Common myeloid progenitor, CD34-positive (primary cell): ENCODE results near the gene PRKX.
A peak's percentile ranks its signal among the peaks of the same experiment; 100 is the strongest.
"Not testable (repeated sequence)": the region's sequence is repeated elsewhere in the genome, so short reads cannot be mapped to it uniquely, and the experiment has no call there.

Experiments
- CTCF ChIA-PET: fragments of 350-600 bp; sonication (Branson Sonifier 250); formaldehyde crosslinking; loops from one replicate; lab custom pipeline; 2021; ENCODE audit warnings: antibody characterized with exemption; lab: Charles Lee
- POLR2A ChIA-PET: fragments of 350-600 bp; sonication (Branson Sonifier 250); formaldehyde crosslinking; loops from one replicate; lab custom pipeline; 2021; ENCODE audit warnings: antibody characterized with exemption; lab: Charles Lee
- DNase-seq, 3 donors: peaks; one replicate each; pipeline versions ENCODE4 v3.0.0 to v3.0.0-alpha.2; 2013
- H3K27ac ChIP-seq, 2 experiments: 1 replicate in 1 of 2; 2 replicates in 1 of 2; pipeline ENCODE4 v1.7.0; 2013; ENCODE audit warnings: inconsistent platforms in 2 of 2, low read length in 2 of 2, mild to moderate bottlenecking in 2 of 2, low read depth in 1 of 2, moderate library complexity in 1 of 2; ENCODE audit not compliant: severe bottlenecking in 2 of 2, insufficient read depth in 1 of 2, poor library complexity in 1 of 2
- H3K27me3 ChIP-seq, 5 experiments: replicated peaks in 2 of 5; 1 replicate in 3 of 5; 2 replicates in 2 of 5; pipeline versions ENCODE4 v1.6.1 to v1.7.0; 2013; ENCODE audit warnings: low read length in 4 of 5, mild to moderate bottlenecking in 2 of 5, moderate library complexity in 2 of 5, inconsistent platforms in 1 of 5; ENCODE audit not compliant: insufficient read depth in 5 of 5, control insufficient read depth in 4 of 5
- H3K36me3 ChIP-seq, 4 experiments: 1 replicate in 2 of 4; 2 replicates in 2 of 4; pipeline versions ENCODE4 v1.6.1 to v1.7.0; 2013; ENCODE audit warnings: low read length in 3 of 4, control low read depth in 1 of 4, mild to moderate bottlenecking in 1 of 4; ENCODE audit not compliant: control insufficient read depth in 4 of 4, insufficient read depth in 4 of 4
- H3K4me1 ChIP-seq, 4 experiments: 1 replicate in 3 of 4; 2 replicates in 1 of 4; pipeline versions ENCODE4 v1.6.1 to v1.7.1; 2013; ENCODE audit warnings: low read length in 3 of 4, mild to moderate bottlenecking in 3 of 4, control low read depth in 1 of 4, inconsistent platforms in 1 of 4, moderate library complexity in 1 of 4; ENCODE audit not compliant: control insufficient read depth in 4 of 4, insufficient read depth in 4 of 4; ENCODE audit errors: control extremely low read depth in 1 of 4
- H3K4me3 ChIP-seq, 7 experiments: 1 replicate in 4 of 7; 2 replicates in 3 of 7; pipeline versions ENCODE4 v1.5.1 to v1.7.0; 2013; ENCODE audit warnings: mild to moderate bottlenecking in 7 of 7, low read length in 6 of 7, moderate library complexity in 6 of 7, inconsistent platforms in 2 of 7, low read depth in 2 of 7, control low read depth in 1 of 7; ENCODE audit not compliant: insufficient read depth in 4 of 7, control insufficient read depth in 1 of 7; ENCODE audit errors: extremely low read depth in 1 of 7
- H3K9me3 ChIP-seq, 5 experiments: 1 replicate in 4 of 5; 2 replicates in 1 of 5; pipeline versions ENCODE4 v1.6.1 to v1.7.1; 2013; ENCODE audit warnings: low read length in 4 of 5, mild to moderate bottlenecking in 2 of 5, inconsistent platforms in 1 of 5, low read depth in 1 of 5, moderate library complexity in 1 of 5; ENCODE audit not compliant: control insufficient read depth in 4 of 5, insufficient read depth in 2 of 5; ENCODE audit errors: control extremely low read depth in 1 of 5
- WGBS: methylation state at CpG from one replicate; pipeline ENCODE4 v1.1.5; 2013; ENCODE audit not compliant: insufficient coverage; 5-methylcytosine and 5-hydroxymethylcytosine counted together

Gene PRKX

DNA sequence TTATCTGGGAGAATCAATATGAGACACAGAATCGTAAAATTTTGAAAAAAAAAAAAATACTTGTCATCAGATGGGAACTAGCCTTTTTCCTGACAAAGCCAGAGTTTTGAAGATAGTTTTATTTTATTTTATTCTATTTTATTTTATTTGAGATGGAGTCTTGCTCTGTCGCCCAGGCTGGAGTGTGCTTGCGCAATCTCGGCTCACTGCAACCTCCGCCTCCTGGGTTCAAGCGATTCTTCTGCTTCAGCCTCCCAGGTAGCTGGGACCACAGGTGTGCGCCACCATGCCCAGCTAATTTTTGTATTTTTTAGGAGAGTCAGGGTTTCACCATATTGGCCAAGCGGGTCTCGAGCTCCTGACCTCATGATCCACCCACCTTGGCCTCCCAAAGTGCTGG is 10.0 kb upstream of the PRKX start:
- H3K4me1 ChIP-seq, H3K27ac ChIP-seq, DNase-seq, H3K9me3 ChIP-seq, H3K4me3 ChIP-seq, H3K27me3 ChIP-seq, H3K36me3 ChIP-seq, CTCF ChIA-PET: not testable (repeated sequence)
- WGBS = 94% methylated on average over 7 of the region's 9 CpGs
- POLR2A ChIA-PET = interaction anchor here (0.8 kb wide), 1 partner anchor 14 kb away, joined by 4 read pairs; no protein-coding TSS in a partner anchor

DNA sequence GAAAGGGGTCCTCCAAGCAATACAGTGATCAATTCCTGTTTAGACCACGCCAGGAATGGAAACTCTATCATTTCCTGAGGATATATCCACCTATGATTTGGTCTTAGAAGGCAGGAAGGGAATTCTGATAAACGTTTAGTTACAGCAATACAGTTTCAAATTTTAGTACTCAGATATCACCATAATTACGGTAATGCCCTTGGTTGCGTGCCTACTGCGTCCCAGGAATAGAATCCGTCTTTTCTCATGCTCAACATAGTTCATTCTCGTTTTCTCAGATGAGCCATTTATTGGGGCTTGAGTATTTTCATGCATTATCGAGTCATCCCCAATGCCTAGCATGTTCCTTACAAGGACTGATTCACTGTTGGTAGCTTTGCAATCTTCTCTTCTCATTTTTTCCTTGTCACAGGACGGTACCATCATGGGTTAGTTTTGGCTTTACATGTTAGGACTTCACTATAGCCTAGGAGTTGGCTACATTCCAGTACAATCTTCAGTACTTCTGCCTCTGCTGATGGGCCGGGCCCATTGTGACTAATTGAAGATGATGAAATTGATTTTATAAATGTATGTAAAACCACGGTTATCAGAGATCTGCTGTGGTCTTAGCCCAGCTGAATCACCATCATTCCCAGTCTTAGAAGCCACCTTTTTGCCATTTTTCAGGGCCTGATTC is 4.4 kb upstream of the PRKX start:
- CTCF ChIA-PET = interaction anchor here (1.3 kb wide), 1 partner anchor 16 kb away, joined by 3 read pairs; no protein-coding TSS in a partner anchor
- H3K9me3 ChIP-seq = no peaks in the 10 kb centered on the region
- no peak overlapping the region for H3K4me3 ChIP-seq
- WGBS = 94% methylated on average over 8 of the region's 11 CpGs
- H3K4me1 ChIP-seq = peaks cover 0 to 7% (median 6%) of the 10 kb centered on the region in 4 experiments
- peaks cover 0 to 2% (median 0%) of the 10 kb centered on the region in 5 experiments for H3K27me3 ChIP-seq
- no peak for DNase-seq
- H3K27ac ChIP-seq = no peak overlapping the region
- no peaks in the 10 kb centered on the region for H3K36me3 ChIP-seq
- POLR2A ChIA-PET = no interaction called here

DNA sequence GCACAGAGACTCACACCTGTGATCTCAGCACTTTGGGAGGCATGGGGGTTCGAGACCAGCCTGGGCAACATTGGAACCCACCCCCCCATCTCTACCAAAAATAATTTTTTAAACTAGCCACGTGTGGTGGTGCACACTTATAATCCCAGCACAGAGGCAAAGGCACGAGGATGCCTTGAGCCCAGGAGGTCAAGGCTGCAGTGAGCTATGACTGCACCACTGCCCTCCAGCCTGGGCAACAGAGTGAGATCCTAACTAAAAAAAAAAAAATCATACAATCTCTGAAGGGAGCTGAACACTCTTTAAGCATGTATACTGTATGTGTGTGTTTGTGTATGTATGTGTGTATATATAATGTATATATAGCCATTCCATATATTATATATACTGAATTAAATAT is 2.5 kb upstream of the PRKX start:
- Histone ChIP-seq H3K27ac (no peak overlapping the region), H3K27me3 (peaks cover 0 to 4% (median 0%) of the 10 kb centered on the region in 5 experiments), H3K4me1 (peaks cover 0 to 23% (median 20%) of the 10 kb centered on the region in 4 experiments), H3K4me3 (no peak overlapping the region), H3K36me3 (no peaks in the 10 kb centered on the region), H3K9me3 (no peaks in the 10 kb centered on the region)
- POLR2A ChIA-PET = no interaction called here
- no peak for DNase-seq
- no CpG with 5 or more reads among the region's 3 CpGs for WGBS
- CTCF ChIA-PET = interaction anchor here (0.8 kb wide), 1 partner anchor 52 kb away, joined by 3 read pairs; no protein-coding TSS in a partner anchor

DNA sequence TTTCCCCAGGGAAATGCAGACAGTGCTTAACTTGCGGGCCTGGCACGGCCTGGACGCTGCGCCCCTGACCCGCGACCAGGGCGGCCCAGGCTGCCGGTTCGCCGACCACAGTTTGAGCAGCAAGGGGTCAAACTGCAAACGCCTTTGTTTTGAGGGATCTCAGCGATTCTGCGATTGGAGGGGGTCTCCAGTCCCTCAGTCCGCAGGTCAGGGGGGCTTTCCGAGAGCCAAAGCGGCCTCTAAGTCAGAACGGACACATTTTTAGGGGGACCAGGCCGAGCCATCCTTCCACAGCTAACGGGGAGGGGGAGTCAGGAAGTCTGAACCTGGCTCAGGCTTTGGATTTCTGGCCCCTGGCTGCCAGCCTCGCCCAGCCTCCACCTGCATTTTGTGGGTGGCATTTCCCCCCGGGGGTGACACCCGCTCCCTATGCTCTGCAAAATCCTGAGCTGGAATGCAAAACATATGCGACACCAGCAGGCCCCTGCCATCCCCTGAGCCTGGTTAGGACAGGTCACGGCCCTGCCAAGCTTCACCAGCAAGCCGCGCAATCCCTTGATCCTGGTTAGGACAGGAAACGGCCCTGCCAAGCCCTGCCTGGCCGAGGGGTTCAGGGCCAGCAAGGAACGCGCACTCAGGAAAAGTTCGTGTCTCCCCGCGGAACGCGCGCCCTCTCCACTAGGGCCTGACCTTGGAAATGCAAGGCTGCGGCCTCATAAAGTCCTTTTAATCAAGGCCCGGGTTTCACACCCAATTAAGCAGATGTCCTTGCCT is 1.4 kb upstream of the PRKX start:
- DNase-seq, H3K27me3 ChIP-seq, H3K9me3 ChIP-seq, H3K27ac ChIP-seq, H3K36me3 ChIP-seq, POLR2A ChIA-PET: not testable (repeated sequence)
- CTCF ChIA-PET = interaction anchor here (0.8 to 1.2 kb wide), 2 partner anchors 46 to 53 kb away, joined by 3 read pairs; no protein-coding TSS in a partner anchor
- 78% methylated on average over 30 of the region's 38 CpGs for WGBS
- peak overlapping the region in 2 of 7 experiments; percentile 64 to 82 for H3K4me3 ChIP-seq
- peaks cover 0 to 23% (median 21%) of the 10 kb centered on the region in 4 experiments for H3K4me1 ChIP-seq

DNA sequence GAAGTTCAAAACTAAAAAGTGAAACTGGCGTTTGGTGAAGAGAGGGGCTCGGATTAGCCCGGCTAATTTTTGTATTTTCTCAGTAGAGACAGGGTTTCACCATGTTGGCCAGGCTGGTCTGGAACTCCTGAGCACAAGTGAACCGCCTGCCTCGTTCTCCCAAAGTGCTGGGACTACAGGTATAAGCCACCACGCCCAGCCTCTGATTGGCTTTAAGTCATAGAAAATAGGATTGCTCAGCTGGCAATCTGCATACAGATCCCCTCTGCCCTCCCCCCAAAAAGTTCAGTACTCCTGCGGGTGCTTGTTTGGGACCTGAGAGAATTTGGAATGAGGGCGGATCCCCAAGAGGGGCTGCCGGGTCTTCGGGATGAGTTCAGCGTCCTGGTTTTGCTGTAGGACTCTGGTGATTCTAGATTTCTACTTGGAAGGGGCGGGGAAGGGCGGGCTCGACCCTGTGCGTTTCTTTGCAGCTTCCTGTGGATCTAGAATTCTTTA is 537 bp upstream of the PRKX start:
- no peaks in the 10 kb centered on the region for H3K36me3 ChIP-seq

DNA sequence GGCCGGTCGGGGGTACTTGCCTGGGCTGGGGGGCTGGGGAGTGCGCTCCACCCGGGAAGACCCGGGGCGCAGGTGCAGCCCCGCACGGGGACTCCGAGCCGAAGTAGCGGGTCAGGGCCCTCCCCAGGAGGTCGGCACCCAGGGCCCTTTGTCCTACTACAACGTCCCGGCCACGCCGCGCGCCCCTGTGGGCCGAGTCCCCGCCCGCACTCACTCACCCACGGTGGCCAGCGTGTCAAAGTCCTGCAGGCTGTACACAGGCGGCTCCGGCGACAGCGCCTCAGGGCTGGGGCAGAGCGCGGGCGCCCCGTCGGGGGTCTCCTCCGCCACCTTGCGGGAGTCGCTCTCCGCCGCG is 602 bp downstream of the PRKX start:
- CTCF ChIA-PET = no interaction called here
- POLR2A ChIA-PET = no interaction called here
- no peaks in the 10 kb centered on the region for H3K36me3 ChIP-seq
- peak overlapping the region; percentile 37 to 92 (median 78) for H3K4me3 ChIP-seq
- no peak for DNase-seq
- peaks cover 0 to 4% (median 0%) of the 10 kb centered on the region in 5 experiments for H3K27me3 ChIP-seq
- WGBS = under 1% methylated on average over 33 of the region's 38 CpGs
- H3K9me3 ChIP-seq = no peaks in the 10 kb centered on the region
- H3K27ac ChIP-seq = no peak overlapping the region
- peaks cover 0 to 26% (median 21%) of the 10 kb centered on the region in 4 experiments for H3K4me1 ChIP-seq

More for the DNA sequence above, 537 bp upstream of the PRKX start:
- Histone ChIP-seq H3K4me1 (peaks cover 0 to 23% (median 21%) of the 10 kb centered on the region in 4 experiments), H3K4me3 (peak overlapping the region; percentile 55 to 92 (median 78)), H3K27me3 (peaks cover 0 to 4% (median 0%) of the 10 kb centered on the region in 5 experiments), H3K27ac (peak overlapping the region in 1 of 2 experiments; percentile 49), H3K9me3 (no peaks in the 10 kb centered on the region)
- ChIA-PET CTCF (interaction anchor here (1.2 kb wide), 1 partner anchor 47 kb away, joined by 3 read pairs; no protein-coding TSS in a partner anchor), POLR2A (no interaction called here)
- DNase-seq = no peak
- 0% methylated on average over 13 of the region's 15 CpGs for WGBS
